T follicular helper cell (primary cell): ENCODE measurements around the gene CRTC3.
"Not testable (repeated sequence)": the region's sequence is repeated elsewhere in the genome, so short reads cannot be mapped to it uniquely, and the experiment has no call there.

Experiments
- DNase-seq: peaks from one replicate; pipeline ENCODE4 v3.0.0-alpha.2; 2020; ENCODE audit warnings: low read depth

Gene CRTC3

DNA sequence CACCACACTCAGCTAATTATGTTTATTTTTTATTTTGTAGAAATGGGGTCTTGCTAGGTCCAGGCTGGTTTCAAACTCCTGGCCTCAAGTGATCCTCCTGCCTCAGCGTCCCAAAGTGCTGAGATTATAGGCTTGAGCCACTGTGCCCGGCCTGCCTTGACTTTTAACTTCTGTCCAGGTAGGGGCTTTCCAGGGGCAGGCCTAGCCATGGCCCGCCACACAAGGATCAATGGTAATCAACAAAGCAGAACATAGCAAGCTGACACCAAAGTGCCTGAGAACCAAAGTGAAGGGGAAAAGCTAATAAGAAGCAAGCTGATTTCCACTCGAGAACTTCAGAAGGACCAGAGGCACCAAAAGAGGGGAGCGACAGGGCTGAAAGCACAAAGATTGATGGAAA, 9.4 kb upstream of the CRTC3 start:
- no peak for DNase-seq

- no peak for DNase-seq
Observed at GRCh38 chr15:90523373-90523772, 6.3 kb upstream of the CRTC3 start.

DNA sequence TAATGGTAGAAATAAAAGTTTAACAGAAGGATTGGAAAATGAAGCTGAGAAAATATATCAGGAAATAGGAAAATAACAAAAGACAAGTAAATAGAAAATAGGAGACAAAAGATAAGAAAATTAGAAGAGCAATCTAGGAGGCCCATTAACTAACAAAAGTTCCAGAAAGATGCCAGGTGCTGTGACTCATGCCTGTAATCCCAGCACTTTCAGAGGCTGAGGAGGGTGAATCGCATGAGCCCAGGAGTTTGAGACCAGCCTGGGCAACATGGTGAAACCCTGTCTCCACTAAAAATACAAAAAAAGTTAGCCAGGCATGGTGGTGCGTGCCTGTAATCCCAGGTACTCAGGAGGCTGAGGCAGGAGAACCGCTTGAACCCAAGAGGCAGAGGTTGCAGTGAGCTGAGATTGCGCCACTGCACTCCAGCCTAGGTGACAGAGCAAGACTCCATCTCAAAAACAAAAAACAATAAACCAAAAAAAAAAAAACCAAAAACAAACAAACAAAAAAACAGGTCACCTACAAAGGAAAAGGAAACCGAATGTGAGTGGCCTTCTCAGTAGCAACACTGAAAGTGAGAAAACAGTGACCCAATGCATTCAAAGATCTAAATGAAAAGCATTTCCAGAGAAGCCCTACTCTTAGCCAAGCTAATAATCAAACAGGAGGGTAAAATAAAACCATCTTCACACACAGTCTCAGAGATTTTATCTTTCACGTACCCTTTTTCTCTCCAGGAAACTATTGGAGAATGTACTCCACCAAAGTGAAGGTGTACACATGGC, 5.5 kb upstream of the CRTC3 start:
- not testable (repeated sequence) for DNase-seq

GRCh38 chr15:90529011-90529370, 732 bp upstream of the CRTC3 start:
- DNase-seq = no peak

DNA sequence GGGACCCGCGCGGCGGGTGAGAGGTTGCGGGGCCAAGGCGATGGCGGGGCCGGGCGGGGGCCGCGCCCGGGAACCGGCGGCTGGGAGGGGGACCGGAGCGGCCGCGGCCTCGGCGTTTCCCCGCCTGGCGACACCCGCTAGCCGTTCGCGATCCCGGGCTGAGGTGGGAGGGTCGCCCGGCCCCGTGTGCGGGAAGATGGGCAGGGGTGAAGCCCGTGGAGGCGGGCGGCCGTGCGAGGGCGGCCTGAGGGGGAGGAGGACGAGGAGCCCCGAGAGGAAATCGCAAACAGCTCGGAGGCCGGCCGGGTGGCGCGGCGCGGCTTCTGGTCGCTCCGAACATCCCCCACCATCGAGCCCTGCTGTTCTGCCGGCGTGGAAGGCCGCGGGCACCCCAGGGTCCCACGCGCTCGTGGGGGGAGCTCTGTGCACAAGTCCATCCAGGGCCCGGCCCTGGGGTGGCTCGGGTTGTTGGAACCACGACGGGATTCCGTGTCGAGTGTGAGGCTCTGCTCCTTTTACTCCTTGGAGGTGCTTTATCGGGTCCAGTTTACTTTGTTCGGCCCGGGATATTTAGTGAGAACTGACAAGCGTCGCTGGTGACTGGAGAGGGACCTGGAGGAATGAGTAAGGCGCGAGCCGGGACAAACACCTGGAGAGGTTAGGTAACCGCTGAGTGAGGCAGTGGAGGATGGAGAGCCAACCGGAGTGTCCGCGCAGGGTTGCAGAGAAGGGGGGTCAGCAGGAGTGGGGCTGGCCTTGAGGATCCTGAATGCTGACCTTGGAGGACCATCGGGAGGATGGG, 728 bp downstream of the CRTC3 start:
- peak; percentile 22 for DNase-seq

GRCh38 chr15:90531147-90531546, 1.4 kb downstream of the CRTC3 start:
- no peak for DNase-seq

- no peak for DNase-seq
Observed at GRCh38 chr15:90535254-90535653, 5.5 kb downstream of the CRTC3 start.

- no peak for DNase-seq
Observed at GRCh38 chr15:90539789-90540188, 10.1 kb downstream of the CRTC3 start.

DNA sequence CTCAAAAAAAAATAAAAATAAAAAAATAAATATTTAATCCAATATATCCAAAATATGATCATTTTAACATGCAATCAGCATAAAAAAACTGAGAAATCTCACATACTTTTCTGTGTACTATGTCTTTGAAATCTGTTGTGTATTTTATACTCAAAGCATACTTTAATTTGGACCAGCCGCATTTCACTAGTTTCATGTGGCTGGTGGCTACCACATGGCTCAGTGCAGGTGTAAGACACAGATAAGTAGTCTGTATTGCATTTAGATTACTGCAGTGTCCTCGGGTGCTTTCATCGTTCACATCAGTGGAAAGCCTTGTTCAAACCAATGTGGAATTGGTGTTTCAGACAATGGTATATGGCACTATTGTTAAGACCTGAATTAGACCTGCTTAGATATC, 11.0 kb downstream of the CRTC3 start:
- no peak for DNase-seq

GRCh38 chr15:90545095-90545494, 15.4 kb downstream of the CRTC3 start:
- DNase-seq = no peak

DNA sequence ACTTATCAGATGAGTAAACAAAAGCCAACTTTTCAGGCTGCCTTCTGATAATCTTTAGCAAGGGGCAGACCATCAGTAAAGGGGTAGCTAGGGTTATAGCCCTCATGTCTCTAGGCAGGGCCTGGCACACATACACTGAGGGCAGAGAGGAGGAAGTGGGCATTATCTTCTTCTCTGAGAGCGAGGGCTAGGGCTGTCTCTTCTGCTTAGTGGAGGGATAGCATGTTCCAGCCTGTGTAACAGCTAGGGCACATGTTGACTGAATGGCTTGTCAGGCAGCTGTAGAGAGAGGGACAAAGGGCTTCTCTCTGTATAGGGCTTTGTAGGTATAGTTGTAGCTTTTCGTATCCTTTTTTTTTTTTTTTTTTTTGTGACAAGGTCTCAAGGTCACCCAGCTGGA, 17.8 kb downstream of the CRTC3 start:
- DNase-seq = no peak

DNA sequence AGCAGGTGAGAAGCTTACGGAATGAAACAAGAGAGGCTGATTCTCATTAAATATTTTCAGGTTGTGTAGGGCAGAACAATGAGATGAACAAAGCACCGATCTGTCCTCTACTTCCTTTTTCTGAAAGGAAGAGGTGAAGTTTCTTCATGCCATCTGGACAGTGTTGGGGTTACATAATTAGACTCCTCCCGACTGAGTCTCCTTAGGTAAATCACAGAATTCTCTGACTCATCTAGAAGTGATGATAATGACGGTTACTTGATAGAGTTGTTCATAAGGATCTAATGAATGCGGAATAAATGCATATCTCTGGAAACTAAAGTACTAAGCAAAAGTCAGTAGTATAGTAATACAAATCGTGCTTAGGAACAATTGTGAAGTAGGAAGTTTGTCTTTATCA, 21.2 kb downstream of the CRTC3 start:
- DNase-seq = no peak

GRCh38 chr15:90552162-90552928, 22.6 kb downstream of the CRTC3 start:
- no peak for DNase-seq

DNA sequence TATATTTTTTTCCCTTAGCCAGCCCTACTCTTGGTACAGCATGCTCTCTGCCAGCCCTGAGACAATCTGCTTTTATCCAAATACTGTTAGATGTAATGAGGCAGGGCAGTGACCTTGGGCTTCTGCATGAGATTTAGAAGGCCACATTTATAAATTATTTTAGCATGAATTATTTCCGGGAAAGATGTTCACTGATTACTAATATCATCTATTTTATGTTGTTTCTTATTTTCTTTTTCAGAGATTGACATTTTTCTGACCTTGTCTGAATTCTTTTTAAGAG, 23.1 kb downstream of the CRTC3 start:
- no peak for DNase-seq

DNA sequence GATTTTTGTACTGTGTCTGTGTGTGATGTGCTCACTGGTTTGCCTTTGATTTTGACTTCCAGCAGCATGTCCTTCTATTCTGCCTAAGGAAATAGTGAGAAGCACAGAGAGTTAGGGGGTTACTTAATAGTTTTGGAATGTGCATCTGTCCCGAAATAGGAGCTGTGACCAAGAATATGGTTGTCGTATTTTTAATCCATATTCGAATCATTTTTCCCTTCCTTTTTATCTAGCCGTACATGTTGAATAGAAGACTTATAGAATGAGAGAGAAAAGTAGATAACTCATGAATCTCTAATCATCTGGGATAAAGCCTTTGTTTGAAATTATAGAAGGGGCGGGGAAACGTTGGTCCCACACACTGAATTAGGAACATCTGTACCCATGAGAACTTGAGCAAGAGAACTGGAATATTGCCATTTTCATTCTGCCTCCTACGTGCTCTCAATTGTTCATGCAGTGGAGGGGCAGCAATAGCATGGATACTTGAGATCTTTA, 23.6 kb downstream of the CRTC3 start:
- DNase-seq = no peak

GRCh38 chr15:90557186-90558084, 27.7 kb downstream of the CRTC3 start:
- DNase-seq = no peak

DNA sequence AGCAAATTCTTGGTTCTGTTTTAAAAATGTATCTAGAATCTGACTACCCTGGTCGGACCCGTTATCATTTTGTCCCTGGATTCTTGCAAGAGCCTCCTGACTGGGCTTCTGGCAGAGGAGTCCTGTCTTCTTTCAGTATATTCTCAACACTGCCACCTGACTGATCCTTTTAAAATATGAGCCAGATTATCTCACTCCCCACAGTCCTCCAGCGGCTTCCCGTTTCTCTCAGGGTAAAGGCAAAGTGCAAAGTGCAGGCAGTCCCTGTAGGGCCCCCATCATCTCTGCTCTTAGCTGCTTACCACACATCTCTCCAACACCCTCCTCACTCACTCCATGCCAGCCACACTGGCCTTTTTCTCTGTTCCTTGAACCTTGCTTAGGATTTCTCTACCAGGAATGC, 28.4 kb downstream of the CRTC3 start:
- DNase-seq = no peak

- DNase-seq = no peak
Observed at GRCh38 chr15:90559119-90559518, 29.4 kb downstream of the CRTC3 start.

- no peak for DNase-seq
Observed at GRCh38 chr15:90560229-90560776, 30.6 kb downstream of the CRTC3 start.

GRCh38 chr15:90561344-90562244, 31.9 kb downstream of the CRTC3 start:
- DNase-seq = peak; percentile 28
